ENCODE measurements around the gene GRID2. TPM values are rescaled to one million over a fixed set of nuclear protein-coding genes. Genes with fewer than 3 reads are reported as not detected.

Gene GRID2
- total and polyA plus RNA-seq, 9 of the 15 experiments (the other 6 are each of a cell fraction or from before 2014, with no cell fraction given), result 0.04 TPM; not detected in 7

DNA sequence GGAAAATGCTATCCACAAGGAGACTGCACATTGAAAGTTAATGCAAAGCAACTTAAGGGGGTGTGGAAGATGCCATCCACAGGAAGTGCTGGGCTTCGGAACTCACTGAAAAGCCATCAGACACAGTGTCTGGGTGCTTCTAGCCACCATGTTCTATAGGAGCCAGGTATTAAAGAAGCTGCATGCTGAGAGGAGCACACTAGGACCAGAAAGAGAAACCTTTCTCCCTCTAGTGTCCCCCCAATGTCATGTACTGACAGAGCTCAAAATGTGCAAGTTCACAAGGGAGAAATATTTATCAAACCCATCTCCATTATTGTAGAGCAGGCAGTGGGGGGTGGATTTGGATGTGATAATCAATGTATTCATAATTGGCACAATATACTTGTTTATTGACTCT is 510.9 kb downstream of the GRID2 start (continued):
- TF ChIP-seq ZBTB7A (IDR thresholded peaks at IDR 0.05; ENCODE audit: borderline replicate concordance, control insufficient read depth, low read depth, low read length), result no peak
- TF ChIP-seq ZNF41 (CRISPR knock-in tag; conservative IDR thresholded peaks at IDR 0.05), result no peak
- TF ChIP-seq, protein P1, sequence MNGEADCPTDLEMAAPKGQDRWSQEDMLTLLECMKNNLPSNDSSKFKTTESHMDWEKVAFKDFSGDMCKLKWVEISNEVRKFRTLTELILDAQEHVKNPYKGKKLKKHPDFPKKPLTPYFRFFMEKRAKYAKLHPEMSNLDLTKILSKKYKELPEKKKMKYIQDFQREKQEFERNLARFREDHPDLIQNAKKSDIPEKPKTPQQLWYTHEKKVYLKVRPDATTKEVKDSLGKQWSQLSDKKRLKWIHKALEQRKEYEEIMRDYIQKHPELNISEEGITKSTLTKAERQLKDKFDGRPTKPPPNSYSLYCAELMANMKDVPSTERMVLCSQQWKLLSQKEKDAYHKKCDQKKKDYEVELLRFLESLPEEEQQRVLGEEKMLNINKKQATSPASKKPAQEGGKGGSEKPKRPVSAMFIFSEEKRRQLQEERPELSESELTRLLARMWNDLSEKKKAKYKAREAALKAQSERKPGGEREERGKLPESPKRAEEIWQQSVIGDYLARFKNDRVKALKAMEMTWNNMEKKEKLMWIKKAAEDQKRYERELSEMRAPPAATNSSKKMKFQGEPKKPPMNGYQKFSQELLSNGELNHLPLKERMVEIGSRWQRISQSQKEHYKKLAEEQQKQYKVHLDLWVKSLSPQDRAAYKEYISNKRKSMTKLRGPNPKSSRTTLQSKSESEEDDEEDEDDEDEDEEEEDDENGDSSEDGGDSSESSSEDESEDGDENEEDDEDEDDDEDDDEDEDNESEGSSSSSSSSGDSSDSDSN (IDR thresholded peaks at IDR 0.05; ENCODE audit: borderline replicate concordance in 1 of 2, low read depth in 2 of 2, low read length in 2 of 2), result no peak
- TF ChIP-seq, protein P2, sequence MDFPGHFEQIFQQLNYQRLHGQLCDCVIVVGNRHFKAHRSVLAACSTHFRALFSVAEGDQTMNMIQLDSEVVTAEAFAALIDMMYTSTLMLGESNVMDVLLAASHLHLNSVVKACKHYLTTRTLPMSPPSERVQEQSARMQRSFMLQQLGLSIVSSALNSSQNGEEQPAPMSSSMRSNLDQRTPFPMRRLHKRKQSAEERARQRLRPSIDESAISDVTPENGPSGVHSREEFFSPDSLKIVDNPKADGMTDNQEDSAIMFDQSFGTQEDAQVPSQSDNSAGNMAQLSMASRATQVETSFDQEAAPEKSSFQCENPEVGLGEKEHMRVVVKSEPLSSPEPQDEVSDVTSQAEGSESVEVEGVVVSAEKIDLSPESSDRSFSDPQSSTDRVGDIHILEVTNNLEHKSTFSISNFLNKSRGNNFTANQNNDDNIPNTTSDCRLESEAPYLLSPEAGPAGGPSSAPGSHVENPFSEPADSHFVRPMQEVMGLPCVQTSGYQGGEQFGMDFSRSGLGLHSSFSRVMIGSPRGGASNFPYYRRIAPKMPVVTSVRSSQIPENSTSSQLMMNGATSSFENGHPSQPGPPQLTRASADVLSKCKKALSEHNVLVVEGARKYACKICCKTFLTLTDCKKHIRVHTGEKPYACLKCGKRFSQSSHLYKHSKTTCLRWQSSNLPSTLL (IDR thresholded peaks at IDR 0.05), result no peak
- TF ChIP-seq, protein P3, sequence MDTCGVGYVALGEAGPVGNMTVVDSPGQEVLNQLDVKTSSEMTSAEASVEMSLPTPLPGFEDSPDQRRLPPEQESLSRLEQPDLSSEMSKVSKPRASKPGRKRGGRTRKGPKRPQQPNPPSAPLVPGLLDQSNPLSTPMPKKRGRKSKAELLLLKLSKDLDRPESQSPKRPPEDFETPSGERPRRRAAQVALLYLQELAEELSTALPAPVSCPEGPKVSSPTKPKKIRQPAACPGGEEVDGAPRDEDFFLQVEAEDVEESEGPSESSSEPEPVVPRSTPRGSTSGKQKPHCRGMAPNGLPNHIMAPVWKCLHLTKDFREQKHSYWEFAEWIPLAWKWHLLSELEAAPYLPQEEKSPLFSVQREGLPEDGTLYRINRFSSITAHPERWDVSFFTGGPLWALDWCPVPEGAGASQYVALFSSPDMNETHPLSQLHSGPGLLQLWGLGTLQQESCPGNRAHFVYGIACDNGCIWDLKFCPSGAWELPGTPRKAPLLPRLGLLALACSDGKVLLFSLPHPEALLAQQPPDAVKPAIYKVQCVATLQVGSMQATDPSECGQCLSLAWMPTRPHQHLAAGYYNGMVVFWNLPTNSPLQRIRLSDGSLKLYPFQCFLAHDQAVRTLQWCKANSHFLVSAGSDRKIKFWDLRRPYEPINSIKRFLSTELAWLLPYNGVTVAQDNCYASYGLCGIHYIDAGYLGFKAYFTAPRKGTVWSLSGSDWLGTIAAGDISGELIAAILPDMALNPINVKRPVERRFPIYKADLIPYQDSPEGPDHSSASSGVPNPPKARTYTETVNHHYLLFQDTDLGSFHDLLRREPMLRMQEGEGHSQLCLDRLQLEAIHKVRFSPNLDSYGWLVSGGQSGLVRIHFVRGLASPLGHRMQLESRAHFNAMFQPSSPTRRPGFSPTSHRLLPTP (IDR thresholded peaks at IDR 0.05; ENCODE audit: borderline replicate concordance, extremely low read depth, insufficient read length), result no peak
